ENCODE data around the gene SLC8A1. TPM values are rescaled to one million over a fixed set of nuclear protein-coding genes. Genes with fewer than 3 reads are reported as not detected.
A peak's percentile ranks its signal among the peaks of the same experiment; 100 is the strongest.

Gene SLC8A1
- total RNA-seq, 1 donor = 82.9 TPM

DNA sequence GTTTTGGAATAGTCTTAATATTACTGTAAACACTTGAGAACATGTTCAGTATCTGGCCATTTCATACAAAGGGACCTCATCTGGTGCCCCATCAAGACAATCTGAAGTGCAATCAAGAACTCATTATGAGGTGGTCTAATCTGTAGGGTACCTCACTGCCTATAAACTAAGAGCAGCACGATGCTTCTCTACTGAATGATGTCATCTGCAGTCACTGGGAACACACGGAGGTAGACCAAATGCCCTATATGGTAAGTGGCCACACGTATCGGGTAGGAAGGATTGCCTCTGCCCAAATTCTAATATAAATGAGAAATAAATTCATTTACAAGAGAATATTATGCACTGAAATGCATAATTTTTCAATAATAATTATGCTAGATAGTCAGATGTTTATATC lies 90.4 kb downstream of the SLC8A1 start:
- H3K4me2 ChIP-seq (ENCODE audit: insufficient read depth, low read length) = no peak overlapping the region
- no peaks in the 10 kb centered on the region for H4K20me1 ChIP-seq (ENCODE audit: insufficient read depth, low read length)
- H3K27ac ChIP-seq (ENCODE audit: low read depth, low read length) = peak overlapping the region; percentile 29
- H2AFZ ChIP-seq (ENCODE audit: low read length) = no peak overlapping the region
- peaks cover 44% of the 10 kb centered on the region for H3K4me1 ChIP-seq (ENCODE audit: insufficient read depth, low read length)
- H3K27me3 ChIP-seq (ENCODE audit: insufficient read depth, low read length) = no peaks in the 10 kb centered on the region
- TF ChIP-seq, protein P1, sequence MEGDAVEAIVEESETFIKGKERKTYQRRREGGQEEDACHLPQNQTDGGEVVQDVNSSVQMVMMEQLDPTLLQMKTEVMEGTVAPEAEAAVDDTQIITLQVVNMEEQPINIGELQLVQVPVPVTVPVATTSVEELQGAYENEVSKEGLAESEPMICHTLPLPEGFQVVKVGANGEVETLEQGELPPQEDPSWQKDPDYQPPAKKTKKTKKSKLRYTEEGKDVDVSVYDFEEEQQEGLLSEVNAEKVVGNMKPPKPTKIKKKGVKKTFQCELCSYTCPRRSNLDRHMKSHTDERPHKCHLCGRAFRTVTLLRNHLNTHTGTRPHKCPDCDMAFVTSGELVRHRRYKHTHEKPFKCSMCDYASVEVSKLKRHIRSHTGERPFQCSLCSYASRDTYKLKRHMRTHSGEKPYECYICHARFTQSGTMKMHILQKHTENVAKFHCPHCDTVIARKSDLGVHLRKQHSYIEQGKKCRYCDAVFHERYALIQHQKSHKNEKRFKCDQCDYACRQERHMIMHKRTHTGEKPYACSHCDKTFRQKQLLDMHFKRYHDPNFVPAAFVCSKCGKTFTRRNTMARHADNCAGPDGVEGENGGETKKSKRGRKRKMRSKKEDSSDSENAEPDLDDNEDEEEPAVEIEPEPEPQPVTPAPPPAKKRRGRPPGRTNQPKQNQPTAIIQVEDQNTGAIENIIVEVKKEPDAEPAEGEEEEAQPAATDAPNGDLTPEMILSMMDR (IDR thresholded peaks at IDR 0.05; ENCODE audit: extremely low read depth, low read depth, low read length) = no peak
- DNase-seq (ENCODE audit: insufficient read length, low spot score, missing footprints) = no peak
- no peaks in the 10 kb centered on the region for H3K36me3 ChIP-seq (ENCODE audit: insufficient read depth, low read length)
- H3K9me3 ChIP-seq (ENCODE audit: low read depth, low read length) = no peaks in the 10 kb centered on the region
- H3K4me3 ChIP-seq (ENCODE audit: insufficient read depth, low read length) = no peak overlapping the region
- H3K79me2 ChIP-seq (ENCODE audit: insufficient read depth, low read length) = peaks cover 30% of the 10 kb centered on the region

DNA sequence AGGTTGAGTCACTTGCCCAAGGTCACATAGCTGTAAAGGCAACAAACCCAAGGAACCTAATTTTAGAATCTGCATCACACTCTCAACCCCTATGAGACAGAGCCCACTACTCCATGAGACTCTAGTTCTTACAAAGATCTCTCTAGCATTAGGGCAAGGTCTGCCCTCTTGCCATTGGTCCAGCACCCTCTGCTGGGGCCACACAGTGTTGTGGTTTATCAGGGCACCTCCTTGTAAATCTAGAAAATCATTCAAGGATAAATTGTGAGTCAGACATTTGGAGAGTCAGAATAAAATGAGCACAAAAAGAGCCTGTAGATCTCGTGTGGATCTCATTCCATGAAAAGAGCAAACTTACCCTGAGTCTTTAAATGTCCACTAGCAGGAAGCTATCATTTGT lies 91.2 kb downstream of the SLC8A1 start:
- Histone ChIP-seq H3K9me3 (ENCODE audit: low read depth, low read length) (no peaks in the 10 kb centered on the region), H3K27ac (ENCODE audit: low read depth, low read length) (peak overlapping the region; percentile 29), H3K36me3 (ENCODE audit: insufficient read depth, low read length) (no peaks in the 10 kb centered on the region), H3K4me3 (ENCODE audit: insufficient read depth, low read length) (no peak overlapping the region), H2AFZ (ENCODE audit: low read length) (no peak overlapping the region), H3K79me2 (ENCODE audit: insufficient read depth, low read length) (peaks cover 29% of the 10 kb centered on the region), H4K20me1 (ENCODE audit: insufficient read depth, low read length) (no peaks in the 10 kb centered on the region), H3K27me3 (ENCODE audit: insufficient read depth, low read length) (no peaks in the 10 kb centered on the region), H3K4me1 (ENCODE audit: insufficient read depth, low read length) (peaks cover 43% of the 10 kb centered on the region), H3K4me2 (ENCODE audit: insufficient read depth, low read length) (no peak overlapping the region)
- TF ChIP-seq, protein P1 (IDR thresholded peaks at IDR 0.05; ENCODE audit: extremely low read depth, low read depth, low read length) = no peak
- no peak for DNase-seq (ENCODE audit: insufficient read length, low spot score, missing footprints)

DNA sequence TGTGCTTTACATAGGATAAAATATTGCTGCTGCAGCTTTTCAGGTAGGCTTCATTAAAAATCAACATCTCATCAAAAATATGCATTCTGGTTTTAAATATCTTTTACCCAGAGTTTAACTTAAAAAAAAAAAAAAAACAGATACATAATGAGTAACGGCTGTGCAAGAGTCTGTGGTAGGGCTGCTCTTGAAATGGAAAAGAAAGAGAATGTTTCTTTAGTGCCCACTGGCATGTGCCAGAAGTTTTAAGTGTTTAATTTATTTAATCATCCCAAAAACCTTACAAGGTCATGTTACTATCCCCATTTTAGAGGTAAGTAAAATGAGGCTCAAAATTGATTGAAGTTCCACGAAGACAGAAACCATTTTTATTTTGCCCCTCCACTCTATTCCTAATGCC lies 92.1 kb downstream of the SLC8A1 start:
- no peaks in the 10 kb centered on the region for H3K27me3 ChIP-seq (ENCODE audit: insufficient read depth, low read length)
- TF ChIP-seq, protein P1 (IDR thresholded peaks at IDR 0.05; ENCODE audit: extremely low read depth, low read depth, low read length) = no peak
- H3K9me3 ChIP-seq (ENCODE audit: low read depth, low read length) = no peaks in the 10 kb centered on the region
- no peak overlapping the region for H3K4me2 ChIP-seq (ENCODE audit: insufficient read depth, low read length)
- H2AFZ ChIP-seq (ENCODE audit: low read length) = no peak overlapping the region
- H3K79me2 ChIP-seq (ENCODE audit: insufficient read depth, low read length) = peaks cover 25% of the 10 kb centered on the region
- no peak overlapping the region for H3K27ac ChIP-seq (ENCODE audit: low read depth, low read length)
- H3K36me3 ChIP-seq (ENCODE audit: insufficient read depth, low read length) = no peaks in the 10 kb centered on the region
- DNase-seq (ENCODE audit: insufficient read length, low spot score, missing footprints) = no peak
- H3K4me3 ChIP-seq (ENCODE audit: insufficient read depth, low read length) = no peak overlapping the region
- H4K20me1 ChIP-seq (ENCODE audit: insufficient read depth, low read length) = no peaks in the 10 kb centered on the region
- H3K4me1 ChIP-seq (ENCODE audit: insufficient read depth, low read length) = peaks cover 35% of the 10 kb centered on the region

DNA sequence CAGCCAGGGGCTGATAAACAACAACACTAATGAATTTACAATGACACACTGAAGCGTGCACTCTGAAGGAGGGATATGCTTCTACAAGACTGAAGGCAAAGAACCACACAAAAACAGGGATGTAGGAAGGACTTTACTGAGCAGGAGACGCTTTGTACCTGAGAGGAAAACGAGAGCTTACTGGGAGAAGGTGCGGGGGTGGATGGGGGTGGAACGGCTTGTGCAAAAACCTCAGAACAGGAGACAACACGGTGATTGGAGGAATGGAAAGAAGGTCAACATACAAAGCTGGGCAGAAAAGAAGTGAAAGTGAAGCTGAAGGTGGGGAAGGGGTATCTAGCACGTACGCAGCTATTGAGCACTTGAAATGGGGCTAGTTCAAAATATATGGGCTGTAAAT lies 93.1 kb downstream of the SLC8A1 start:
- no peak for DNase-seq (ENCODE audit: insufficient read length, low spot score, missing footprints)
- Histone ChIP-seq H3K27me3 (ENCODE audit: insufficient read depth, low read length) (no peaks in the 10 kb centered on the region), H3K4me3 (ENCODE audit: insufficient read depth, low read length) (no peak overlapping the region), H3K27ac (ENCODE audit: low read depth, low read length) (no peak overlapping the region), H3K79me2 (ENCODE audit: insufficient read depth, low read length) (peaks cover 25% of the 10 kb centered on the region), H3K4me1 (ENCODE audit: insufficient read depth, low read length) (peaks cover 27% of the 10 kb centered on the region), H3K9me3 (ENCODE audit: low read depth, low read length) (no peaks in the 10 kb centered on the region), H2AFZ (ENCODE audit: low read length) (no peak overlapping the region), H3K36me3 (ENCODE audit: insufficient read depth, low read length) (no peaks in the 10 kb centered on the region), H4K20me1 (ENCODE audit: insufficient read depth, low read length) (no peaks in the 10 kb centered on the region), H3K4me2 (ENCODE audit: insufficient read depth, low read length) (no peak overlapping the region)
- TF ChIP-seq, protein P1 (IDR thresholded peaks at IDR 0.05; ENCODE audit: extremely low read depth, low read depth, low read length) = no peak

Measured in osteoblast (primary cell).